Endothelial cell of umbilical vein (primary cell): ENCODE results near the gene SNAP23. TPM values are rescaled to one million over a fixed set of nuclear protein-coding genes. Genes with fewer than 3 reads are reported as not detected.

ENCODE experiments used
- BruUV-seq: library from RNA; stranded (reverse); fragments of 400-500 nt; replicated peaks from 2 replicates; lab custom pipeline; 2021; lab: Mats Ljungman, UMichigan
- CTCF ChIA-PET: fragments of 300-600, 350-600 bp; sonication (Branson Sonifier 250); formaldehyde crosslinking; loops from one replicate; lab custom pipeline; 2021; ENCODE audit warnings: antibody characterized with exemption, inconsistent platforms; lab: Charles Lee
- POLR2A ChIA-PET: fragments of 300-600, 350-600 bp; sonication (Branson Sonifier 250); formaldehyde crosslinking; loops from one replicate; lab custom pipeline; 2021; ENCODE audit warnings: antibody characterized with exemption, inconsistent platforms; lab: Charles Lee
- DNase-seq: peaks from one replicate; pipeline ENCODE4 v3.0.0-alpha.2; 2011; ENCODE audit warnings: low read depth, low spot score
- FAIRE-seq: peaks from 2 replicates; lab custom pipeline; 2011; peaks lifted over from hg19 to GRCh38; lab: Jason Lieb, UNC
- H2AFZ ChIP-seq: 2 replicates; pipeline ENCODE4 v1.6.0; 2012; ENCODE audit warnings: low read depth, low read length, control low read depth, inconsistent platforms
- H3K27ac ChIP-seq: 2 replicates; pipeline ENCODE4 v1.5.1; 2011; ENCODE audit warnings: low read depth, mild to moderate bottlenecking, control low read depth, low read length, moderate library complexity; ENCODE audit not compliant: insufficient read depth
- H3K27me3 ChIP-seq, 2 experiments: 2 replicates each; pipeline versions ENCODE4 v1.6.0 to v1.6.1; 2011; ENCODE audit warnings: low read length in 2 of 2, mixed read lengths in 1 of 2; ENCODE audit not compliant: control insufficient read depth in 2 of 2, insufficient read depth in 2 of 2
- H3K36me3 ChIP-seq, 2 experiments: 2 replicates in 1 of 2; 3 replicates in 1 of 2; pipeline ENCODE4 v1.5.1; 2011; ENCODE audit warnings: low read length in 2 of 2, mild to moderate bottlenecking in 1 of 2, moderate library complexity in 1 of 2; ENCODE audit not compliant: control insufficient read depth in 2 of 2, insufficient read depth in 2 of 2; ENCODE audit errors: extremely low read depth in 1 of 2
- H3K4me1 ChIP-seq: 3 replicates; pipeline ENCODE4 v1.5.1; 2011; ENCODE audit warnings: mild to moderate bottlenecking, low read length; ENCODE audit not compliant: control insufficient read depth, insufficient read depth; ENCODE audit errors: extremely low read depth
- H3K4me2 ChIP-seq: 2 replicates; pipeline ENCODE4 v1.6.1; 2011; ENCODE audit warnings: low read length, control low read depth, mixed read lengths; ENCODE audit not compliant: insufficient read depth
- H3K4me3 ChIP-seq, 3 experiments: fragments of 200-600 bp in 1 of 3; sonication (generic), shearing (Covaris generic) in 1 of 3; replicated peaks in 1 of 3; 2 replicates each; pipeline ENCODE4 v1.5.1; 2011 to 2016; ENCODE audit warnings: control low read depth in 3 of 3, low read length in 3 of 3, mild to moderate bottlenecking in 2 of 3, inconsistent platforms in 1 of 3, low read depth in 1 of 3, moderate library complexity in 1 of 3; ENCODE audit not compliant: insufficient read depth in 1 of 3
- H3K79me2 ChIP-seq: 2 replicates; pipeline ENCODE4 v1.6.0; 2012; ENCODE audit warnings: low read length, inconsistent platforms; ENCODE audit not compliant: control insufficient read depth, insufficient read depth
- H3K9ac ChIP-seq: replicated peaks from 2 replicates; pipeline ENCODE3; 2011; ENCODE audit warnings: low read length, control low read depth; ENCODE audit not compliant: insufficient read depth; ENCODE audit errors: extremely low read depth
- H3K9me1 ChIP-seq: replicated peaks from 3 replicates; pipeline ENCODE4 v1.6.0; 2011; ENCODE audit warnings: mild to moderate bottlenecking, low read length; ENCODE audit not compliant: control insufficient read depth, insufficient read depth; ENCODE audit errors: extremely low read depth
- H3K9me3 ChIP-seq: replicated peaks from 2 replicates; pipeline ENCODE4 v1.5.1; 2012; ENCODE audit warnings: low read length, inconsistent platforms; ENCODE audit not compliant: control insufficient read depth, insufficient read depth
- H4K20me1 ChIP-seq: replicated peaks from 2 replicates; pipeline ENCODE3; 2011; ENCODE audit warnings: mild to moderate bottlenecking, low read length; ENCODE audit not compliant: control insufficient read depth, insufficient read depth; ENCODE audit errors: extremely low read depth
- EZH2 ChIP-seq: IDR thresholded peaks from 2 replicates; pipeline ENCODE4 v1.6.1; 2012; ENCODE audit warnings: borderline replicate concordance, low read depth, mild to moderate bottlenecking, moderate library complexity, low read length, inconsistent platforms; ENCODE audit not compliant: severe bottlenecking
- FOS ChIP-seq: IDR thresholded peaks from 2 replicates; pipeline ENCODE4 v1.6.1; 2011; ENCODE audit warnings: mild to moderate bottlenecking, low read length, moderate library complexity, borderline replicate concordance; ENCODE audit not compliant: insufficient read depth
- GATA2 ChIP-seq: IDR thresholded peaks from 2 replicates; pipeline ENCODE4 v1.7.0; 2011; ENCODE audit warnings: low read depth, mild to moderate bottlenecking, moderate library complexity, mixed read lengths, low read length; ENCODE audit not compliant: insufficient read length, insufficient read depth
- JUN ChIP-seq: IDR thresholded peaks from 2 replicates; pipeline ENCODE4 v1.6.1; 2011; ENCODE audit warnings: borderline replicate concordance, low read depth; ENCODE audit not compliant: insufficient read length, insufficient read depth
- MYC ChIP-seq: IDR thresholded peaks from one replicate; pipeline ENCODE4 v1.6.1; 2011; ENCODE audit warnings: mild to moderate bottlenecking, low read depth, low read length
- POLR2A ChIP-seq: IDR thresholded peaks from 2 replicates; pipeline ENCODE4 v1.6.1; 2012; ENCODE audit warnings: low read depth, mild to moderate bottlenecking, control low read depth, low read length
- POLR2AphosphoS5 ChIP-seq: IDR thresholded peaks from 2 replicates; pipeline ENCODE4 v1.6.1; 2012; ENCODE audit warnings: low read depth, mild to moderate bottlenecking, control low read depth, low read length, moderate library complexity; ENCODE audit not compliant: insufficient read depth
- dilution Hi-C: fragments of 300-500 bp; cut with MboI; formaldehyde crosslinking; loops from one replicate; pipeline ENCODE4 v1.15.0; 2019; ENCODE audit warnings: low sequenced_read_pairs; ENCODE audit not compliant: extremely low pct_ligation_motif_present
- intact Hi-C: fragments of 100-400 bp; cut with micrococcal nuclease; formaldehyde crosslinking; loops from one replicate; pipeline ENCODE4 v1.10.0; 2022
- polyA plus RNA-seq, 4 experiments: library from polyadenylated mRNA; depleted of rRNA in 3 of 4; stranded (reverse) in 3 of 4; unstranded in 1 of 4; fragments of >200 nt; gene quantifications; 2 replicates each; pipeline versions ENCODE4 v1.2.1 to v1.2.3, GENCODE V29; 2011 to 2012; ENCODE audit warnings: missing spikeins in 1 of 4
- total RNA-seq: library from RNA; stranded (reverse); gene quantifications from 2 replicates; pipeline ENCODE4 v1.2.3, GENCODE V29; 2021
- TF ChIP-seq, protein P1 (sequence below), 2 donors: IDR thresholded peaks; 1 replicate in 1 of 2; 2 replicates in 1 of 2; pipeline ENCODE4 v1.5.1; 2011; ENCODE audit warnings: low read length in 2 of 2, mild to moderate bottlenecking in 2 of 2, moderate library complexity in 2 of 2, control low read depth in 1 of 2, inconsistent platforms in 1 of 2, low read depth in 1 of 2; ENCODE audit not compliant: insufficient read depth in 1 of 2; ENCODE audit errors: extremely low read depth in 1 of 2
- TF ChIP-seq, protein P2 (sequence below): IDR thresholded peaks from 2 replicates; pipeline ENCODE4 v1.6.1; 2011; ENCODE audit not compliant: insufficient read depth, insufficient read length

Gene SNAP23
- total and polyA plus RNA-seq, 2 donors (not counting 3 experiments of a cell fraction or from before 2014, with no cell fraction given), result 141 to 152 TPM

DNA sequence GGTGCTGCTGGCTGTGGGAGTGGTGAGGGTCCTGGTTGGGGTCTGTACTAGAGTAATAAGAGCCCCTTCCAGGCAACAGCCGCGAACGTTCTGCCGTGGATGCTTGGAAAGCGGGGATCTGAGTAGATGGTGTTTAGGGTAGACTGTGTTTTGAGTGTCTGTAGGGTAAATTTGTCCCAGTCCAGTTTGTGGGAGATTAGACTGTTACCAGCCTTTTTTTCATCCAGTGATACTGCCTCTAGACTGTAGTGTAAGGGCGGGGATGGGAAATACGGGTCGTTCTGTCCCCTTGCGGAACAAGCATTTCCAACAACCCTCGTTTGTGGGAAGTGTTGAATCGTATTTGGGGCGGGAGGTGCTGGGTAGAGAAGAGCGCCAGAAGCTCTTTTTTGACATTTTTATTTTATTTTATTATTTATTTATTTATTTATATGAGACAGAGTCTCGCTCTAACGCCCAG, 53.6 kb downstream of the SNAP23 start:
- H3K9me3 ChIP-seq, result no peaks in the 10 kb centered on the region
- TF ChIP-seq, protein P1, sequence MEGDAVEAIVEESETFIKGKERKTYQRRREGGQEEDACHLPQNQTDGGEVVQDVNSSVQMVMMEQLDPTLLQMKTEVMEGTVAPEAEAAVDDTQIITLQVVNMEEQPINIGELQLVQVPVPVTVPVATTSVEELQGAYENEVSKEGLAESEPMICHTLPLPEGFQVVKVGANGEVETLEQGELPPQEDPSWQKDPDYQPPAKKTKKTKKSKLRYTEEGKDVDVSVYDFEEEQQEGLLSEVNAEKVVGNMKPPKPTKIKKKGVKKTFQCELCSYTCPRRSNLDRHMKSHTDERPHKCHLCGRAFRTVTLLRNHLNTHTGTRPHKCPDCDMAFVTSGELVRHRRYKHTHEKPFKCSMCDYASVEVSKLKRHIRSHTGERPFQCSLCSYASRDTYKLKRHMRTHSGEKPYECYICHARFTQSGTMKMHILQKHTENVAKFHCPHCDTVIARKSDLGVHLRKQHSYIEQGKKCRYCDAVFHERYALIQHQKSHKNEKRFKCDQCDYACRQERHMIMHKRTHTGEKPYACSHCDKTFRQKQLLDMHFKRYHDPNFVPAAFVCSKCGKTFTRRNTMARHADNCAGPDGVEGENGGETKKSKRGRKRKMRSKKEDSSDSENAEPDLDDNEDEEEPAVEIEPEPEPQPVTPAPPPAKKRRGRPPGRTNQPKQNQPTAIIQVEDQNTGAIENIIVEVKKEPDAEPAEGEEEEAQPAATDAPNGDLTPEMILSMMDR (IDR thresholded peaks at IDR 0.05; ENCODE audit: extremely low read depth in 1 of 2, insufficient read depth in 1 of 2, low read depth in 1 of 2, low read length in 2 of 2), result no peak
- TF ChIP-seq FOS (no peak), POLR2AphosphoS5 (no peak), POLR2A (no peak), GATA2 (no peak), EZH2 (no peak), MYC (no peak), JUN (no peak)
- TF ChIP-seq, protein P2, sequence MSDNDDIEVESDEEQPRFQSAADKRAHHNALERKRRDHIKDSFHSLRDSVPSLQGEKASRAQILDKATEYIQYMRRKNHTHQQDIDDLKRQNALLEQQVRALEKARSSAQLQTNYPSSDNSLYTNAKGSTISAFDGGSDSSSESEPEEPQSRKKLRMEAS, result no peak
- H3K9me1 ChIP-seq, result no peaks in the 10 kb centered on the region
- peak overlapping the region; percentile 52 to 96 (median 89) for H3K4me3 ChIP-seq
- dilution Hi-C loops (no loop called here), intact Hi-C loops (loop anchor here (2.0 kb wide), 1 partner anchor 54 kb away; the partner anchor contains the start of gene SNAP23)
- H3K4me2 ChIP-seq, result peak overlapping the region; percentile 35
- ChIA-PET POLR2A (no interaction called here), CTCF (interaction anchor here (1.6 to 2.1 kb wide), 2 partner anchors 54 to 101 kb away, joined by 6 to 15 read pairs; partner anchors contain the start of gene SNAP23)
- peak overlapping the region; percentile 41 for H3K27ac ChIP-seq
- no peaks in the 10 kb centered on the region for H3K27me3 ChIP-seq
- H3K9ac ChIP-seq, result peak overlapping the region; percentile 80
- DNase-seq (no peak), FAIRE-seq (no peak)
- H2AFZ ChIP-seq, result peak overlapping the region; percentile 98
- TSS peak; percentile 63 for BruUV-seq
- peaks cover 2% of the 10 kb centered on the region for H4K20me1 ChIP-seq
- H3K79me2 ChIP-seq, result peaks cover 78% of the 10 kb centered on the region
- H3K36me3 ChIP-seq, result peaks cover 4 to 8% of the 10 kb centered on the region in 2 experiments
- peaks cover 27% of the 10 kb centered on the region for H3K4me1 ChIP-seq
